Ishikawa (cell line): Measurements from ENCODE around the gene TBL1X.

Experiments used
- CEBPB ChIP-seq: IDR thresholded peaks from 2 replicates; pipeline ENCODE4 v1.6.1; 2012
- CREB1 ChIP-seq: IDR thresholded peaks from 2 replicates; pipeline ENCODE4 v1.6.1; 2012; ENCODE audit warnings: low read depth
- EGR1 ChIP-seq: IDR thresholded peaks from 2 replicates; pipeline ENCODE4 v1.6.1; 2012
- EP300 ChIP-seq: IDR thresholded peaks from 2 replicates; pipeline ENCODE4 v1.6.1; 2012; ENCODE audit warnings: borderline replicate concordance
- FOXM1 ChIP-seq: IDR thresholded peaks from 2 replicates; pipeline ENCODE4 v1.6.1; 2012; ENCODE audit warnings: low read depth, borderline replicate concordance
- NFIC ChIP-seq: IDR thresholded peaks from 2 replicates; pipeline ENCODE4 v1.6.1; 2012
- RAD21 ChIP-seq: IDR thresholded peaks from 2 replicates; pipeline ENCODE4 v1.6.1; 2012; ENCODE audit warnings: low read depth
- REST ChIP-seq: IDR thresholded peaks from 2 replicates; pipeline ENCODE4 v1.6.1; 2012; ENCODE audit warnings: low read depth, mild to moderate bottlenecking
- TAF1 ChIP-seq: IDR thresholded peaks from 2 replicates; pipeline ENCODE4 v1.6.1; 2012; ENCODE audit warnings: low read depth, mild to moderate bottlenecking
- TCF12 ChIP-seq: IDR thresholded peaks from 2 replicates; pipeline ENCODE4 v1.6.1; 2012; ENCODE audit warnings: low read depth
- TEAD4 ChIP-seq: IDR thresholded peaks from 2 replicates; pipeline ENCODE4 v1.6.1; 2012
- YY1 ChIP-seq: IDR thresholded peaks from 2 replicates; pipeline ENCODE4 v1.6.1; 2012; ENCODE audit warnings: low read depth
- ZBTB7A ChIP-seq: IDR thresholded peaks from 2 replicates; pipeline ENCODE4 v1.6.1; 2012; ENCODE audit warnings: low read depth
- TF ChIP-seq, protein P1 (sequence below): IDR thresholded peaks from 2 replicates; pipeline ENCODE4 v1.6.1; 2012
- TF ChIP-seq, protein P2 (sequence below): IDR thresholded peaks from 2 replicates; pipeline ENCODE4 v1.6.1; 2012

The TBL1X gene

GRCh38 chrX:9459186-9459748, 5.6 kb upstream of the TBL1X start:
- no peak for TF ChIP-seq EP300
- TF ChIP-seq, protein P1, sequence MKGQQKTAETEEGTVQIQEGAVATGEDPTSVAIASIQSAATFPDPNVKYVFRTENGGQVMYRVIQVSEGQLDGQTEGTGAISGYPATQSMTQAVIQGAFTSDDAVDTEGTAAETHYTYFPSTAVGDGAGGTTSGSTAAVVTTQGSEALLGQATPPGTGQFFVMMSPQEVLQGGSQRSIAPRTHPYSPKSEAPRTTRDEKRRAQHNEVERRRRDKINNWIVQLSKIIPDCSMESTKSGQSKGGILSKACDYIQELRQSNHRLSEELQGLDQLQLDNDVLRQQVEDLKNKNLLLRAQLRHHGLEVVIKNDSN = no peak

- TF ChIP-seq NFIC (no peak), YY1 (no peak), TEAD4 (no peak)
These were observed 3.8 kb upstream of the TBL1X start for GRCh38 chrX:9461087-9461486.

GRCh38 chrX:9462456-9462855, 2.4 kb upstream of the TBL1X start:
- TF ChIP-seq TCF12 (no peak), NFIC (no peak), CEBPB (no peak), TAF1 (no peak), FOXM1 (no peak), ZBTB7A (no peak), TEAD4 (no peak), EGR1 (no peak), RAD21 (no peak), CREB1 (no peak), EP300 (no peak)
- TF ChIP-seq, protein P2, sequence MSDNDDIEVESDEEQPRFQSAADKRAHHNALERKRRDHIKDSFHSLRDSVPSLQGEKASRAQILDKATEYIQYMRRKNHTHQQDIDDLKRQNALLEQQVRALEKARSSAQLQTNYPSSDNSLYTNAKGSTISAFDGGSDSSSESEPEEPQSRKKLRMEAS = no peak
- TF ChIP-seq, protein P1 = no peak

DNA sequence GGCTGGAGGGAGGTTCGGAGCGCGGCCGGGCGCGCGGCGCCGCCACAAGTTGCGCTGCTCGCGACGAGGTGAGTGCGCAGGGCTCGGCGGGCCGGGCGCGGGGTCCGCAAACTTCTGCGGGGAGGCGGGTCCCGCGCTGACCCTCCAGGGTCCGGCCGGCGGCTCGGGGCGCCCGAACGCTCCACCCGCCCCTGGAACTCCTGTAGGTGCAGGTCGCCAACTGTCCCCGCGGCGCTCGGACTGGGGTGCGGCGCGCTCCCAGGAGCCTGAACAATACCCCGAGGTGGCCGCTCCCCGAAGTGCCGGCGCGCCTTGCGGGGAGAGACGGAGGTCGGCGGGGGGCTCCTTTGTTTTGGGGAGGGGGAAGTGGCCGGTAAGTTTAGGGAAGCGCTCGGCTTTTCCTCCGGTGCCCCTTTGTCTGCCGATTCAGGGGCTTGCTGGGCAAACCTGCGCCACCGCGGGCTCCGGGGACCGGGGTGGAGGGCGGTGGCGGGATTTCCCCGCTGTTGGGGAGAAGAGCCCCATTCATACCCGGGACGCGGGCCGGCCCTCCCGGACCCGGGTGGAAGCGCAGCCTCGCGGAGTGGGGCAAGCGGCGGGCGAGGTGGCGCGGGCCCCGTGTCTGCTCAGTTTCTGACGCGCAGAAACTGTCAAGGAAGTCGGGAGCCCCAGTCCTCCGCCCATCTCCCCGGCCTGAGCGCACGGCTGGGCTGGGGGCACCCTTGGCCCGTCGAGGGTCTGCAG, 694 bp downstream of the TBL1X start:
- TF ChIP-seq REST (no peak), TAF1 (no peak), ZBTB7A (no peak), EP300 (no peak), TCF12 (no peak), FOXM1 (no peak), CEBPB (no peak), NFIC (no peak), TEAD4 (no peak), YY1 (no peak), EGR1 (no peak), CREB1 (no peak), RAD21 (no peak)
- TF ChIP-seq, protein P1 = no peak
- TF ChIP-seq, protein P2 = no peak

- TF ChIP-seq TCF12 = no peak
- no peak for TF ChIP-seq TEAD4
- TF ChIP-seq CEBPB = no peak
- TF ChIP-seq YY1 = no peak
- TF ChIP-seq REST = no peak
- TF ChIP-seq TAF1 = no peak
These were observed 1.3 kb downstream of the TBL1X start for GRCh38 chrX:9466124-9466495.

GRCh38 chrX:9466736-9467135, 1.9 kb downstream of the TBL1X start:
- TF ChIP-seq NFIC (no peak), CREB1 (no peak), YY1 (no peak), TAF1 (no peak), CEBPB (no peak), FOXM1 (no peak), REST (no peak), EGR1 (no peak)
- TF ChIP-seq, protein P2 = no peak
- TF ChIP-seq, protein P1 = no peak
